ENCODE measurements around the gene RBM6. TPM values are rescaled to one million over a fixed set of nuclear protein-coding genes. Genes with fewer than 3 reads are reported as not detected.

RBM6 gene
- total RNA-seq, 4 donors from 2014 or later, result 57.9 to 100 (median 66.9) TPM

GRCh38 chr3:49910409-49911123 is 29.4 kb upstream of the RBM6 start:
- Histone ChIP-seq H3K36me3 (peaks cover 6 to 48% (median 48%) of the 10 kb centered on the region in 4 donors), H3K27me3 (no peaks in the 10 kb centered on the region), H3K27ac (replicated peaks in 1 of 4) (no peak overlapping the region), H3K9me3 (no peaks in the 10 kb centered on the region), H3K4me1 (peaks cover 10 to 12% (median 11%) of the 10 kb centered on the region in 4 donors), H3K4me3 (no peak overlapping the region)
- WGBS, result 79% methylated on average over 27 of the region's 48 CpGs
- DNase-seq (ENCODE audit: extremely low spot score), result no peak
- intact Hi-C loops (cut with DNase I), result no loop called here
- no peak for TF ChIP-seq EP300 (IDR thresholded peaks at IDR 0.05)
- no peak for TF ChIP-seq POLR2AphosphoS5 (IDR thresholded peaks at IDR 0.05)
- TF ChIP-seq POLR2A (IDR thresholded peaks at IDR 0.05; ENCODE audit: low read depth), result no peak
- TF ChIP-seq, protein P1, sequence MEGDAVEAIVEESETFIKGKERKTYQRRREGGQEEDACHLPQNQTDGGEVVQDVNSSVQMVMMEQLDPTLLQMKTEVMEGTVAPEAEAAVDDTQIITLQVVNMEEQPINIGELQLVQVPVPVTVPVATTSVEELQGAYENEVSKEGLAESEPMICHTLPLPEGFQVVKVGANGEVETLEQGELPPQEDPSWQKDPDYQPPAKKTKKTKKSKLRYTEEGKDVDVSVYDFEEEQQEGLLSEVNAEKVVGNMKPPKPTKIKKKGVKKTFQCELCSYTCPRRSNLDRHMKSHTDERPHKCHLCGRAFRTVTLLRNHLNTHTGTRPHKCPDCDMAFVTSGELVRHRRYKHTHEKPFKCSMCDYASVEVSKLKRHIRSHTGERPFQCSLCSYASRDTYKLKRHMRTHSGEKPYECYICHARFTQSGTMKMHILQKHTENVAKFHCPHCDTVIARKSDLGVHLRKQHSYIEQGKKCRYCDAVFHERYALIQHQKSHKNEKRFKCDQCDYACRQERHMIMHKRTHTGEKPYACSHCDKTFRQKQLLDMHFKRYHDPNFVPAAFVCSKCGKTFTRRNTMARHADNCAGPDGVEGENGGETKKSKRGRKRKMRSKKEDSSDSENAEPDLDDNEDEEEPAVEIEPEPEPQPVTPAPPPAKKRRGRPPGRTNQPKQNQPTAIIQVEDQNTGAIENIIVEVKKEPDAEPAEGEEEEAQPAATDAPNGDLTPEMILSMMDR (IDR thresholded peaks at IDR 0.05), result no peak

GRCh38 chr3:49911124-49911420 is 28.9 kb upstream of the RBM6 start:
- Histone ChIP-seq H3K27me3 (no peaks in the 10 kb centered on the region), H3K4me1 (peaks cover 5 to 7% (median 6%) of the 10 kb centered on the region in 4 donors), H3K9me3 (no peaks in the 10 kb centered on the region), H3K36me3 (peaks cover 6 to 48% (median 48%) of the 10 kb centered on the region in 4 donors), H3K27ac (replicated peaks in 1 of 4) (no peak overlapping the region), H3K4me3 (no peak overlapping the region)
- TF ChIP-seq, protein P1 (IDR thresholded peaks at IDR 0.05), result no peak
- no peak for TF ChIP-seq POLR2A (IDR thresholded peaks at IDR 0.05; ENCODE audit: low read depth)
- no peak for TF ChIP-seq POLR2AphosphoS5 (IDR thresholded peaks at IDR 0.05)
- no peak for TF ChIP-seq EP300 (IDR thresholded peaks at IDR 0.05)
- no peak for DNase-seq (ENCODE audit: extremely low spot score)
- 93% methylated on average over 2 of the region's 2 CpGs for WGBS
- intact Hi-C loops (cut with DNase I), result no loop called here

DNA sequence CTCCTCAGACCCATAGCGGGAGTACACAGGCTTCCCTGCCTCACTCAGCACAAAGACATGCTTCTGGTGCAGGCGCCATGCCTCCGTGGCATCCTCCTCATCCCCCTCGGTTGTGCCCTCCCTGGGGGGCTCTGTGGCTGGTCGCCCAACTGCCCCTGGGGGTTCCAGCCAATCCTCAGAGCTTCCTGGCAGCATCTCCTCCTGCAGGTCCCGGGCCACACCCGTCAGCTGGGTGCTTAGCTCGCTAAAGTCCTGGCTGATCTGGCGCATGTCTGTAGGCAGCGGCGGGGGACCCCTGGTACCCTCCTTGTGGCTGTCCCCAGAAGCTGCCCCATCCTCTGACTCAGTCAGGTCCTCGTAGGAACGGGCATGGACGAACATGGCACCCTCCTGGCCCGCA is 28.3 kb upstream of the RBM6 start:
- TF ChIP-seq EP300 (IDR thresholded peaks at IDR 0.05), result no peak
- H3K36me3 ChIP-seq, result peaks cover 6 to 48% (median 48%) of the 10 kb centered on the region in 4 donors
- H3K9me3 ChIP-seq, result no peaks in the 10 kb centered on the region
- no peak overlapping the region for H3K27ac ChIP-seq (replicated peaks in 1 of 4)
- intact Hi-C loops (cut with DNase I), result no loop called here
- no peak for DNase-seq (ENCODE audit: extremely low spot score)
- no peaks in the 10 kb centered on the region for H3K27me3 ChIP-seq
- H3K4me3 ChIP-seq, result no peak overlapping the region
- H3K4me1 ChIP-seq, result peaks cover 0 to 1% (median under 1%) of the 10 kb centered on the region in 4 donors
- 100% methylated on average over 2 of the region's 15 CpGs for WGBS

- TF ChIP-seq POLR2A (IDR thresholded peaks at IDR 0.05; ENCODE audit: low read depth) (no peak), EP300 (IDR thresholded peaks at IDR 0.05) (no peak), POLR2AphosphoS5 (IDR thresholded peaks at IDR 0.05) (no peak)
- TF ChIP-seq, protein P1 (IDR thresholded peaks at IDR 0.05), result no peak
- no peak overlapping the region for H3K27ac ChIP-seq (replicated peaks in 1 of 4)
- WGBS, result 87% methylated on average over 4 of the region's 4 CpGs
- peaks cover 6 to 48% (median 48%) of the 10 kb centered on the region in 4 donors for H3K36me3 ChIP-seq
- no peak overlapping the region for H3K4me3 ChIP-seq
- H3K27me3 ChIP-seq, result no peaks in the 10 kb centered on the region
- no peaks in the 10 kb centered on the region for H3K4me1 ChIP-seq
- intact Hi-C loops (cut with DNase I), result no loop called here
- no peak for DNase-seq (ENCODE audit: extremely low spot score)
- H3K9me3 ChIP-seq, result no peaks in the 10 kb centered on the region
Measured at GRCh38 chr3:49912881-49913281, 27.1 kb upstream of the RBM6 start.

- Histone ChIP-seq H3K27me3 (no peaks in the 10 kb centered on the region), H3K4me3 (no peak overlapping the region), H3K4me1 (no peaks in the 10 kb centered on the region), H3K27ac (replicated peaks in 1 of 4) (no peak overlapping the region), H3K36me3 (peaks cover 6 to 39% (median 38%) of the 10 kb centered on the region in 4 donors), H3K9me3 (no peaks in the 10 kb centered on the region)
- no peak for DNase-seq (ENCODE audit: extremely low spot score)
- intact Hi-C loops (cut with DNase I), result no loop called here
- 92% methylated on average over 2 of the region's 2 CpGs for WGBS
- TF ChIP-seq EP300 (IDR thresholded peaks at IDR 0.05) (no peak), POLR2AphosphoS5 (IDR thresholded peaks at IDR 0.05) (no peak), POLR2A (IDR thresholded peaks at IDR 0.05; ENCODE audit: low read depth) (no peak)
- TF ChIP-seq, protein P1 (IDR thresholded peaks at IDR 0.05), result no peak
Measured at GRCh38 chr3:49914906-49915305, 25.0 kb upstream of the RBM6 start.

Data from esophagus muscularis mucosa (tissue), 4 donors.